BJ (cell line): Measurements from ENCODE around the gene OR9A4. TPM values are rescaled to one million over a fixed set of nuclear protein-coding genes. Genes with fewer than 3 reads are reported as not detected.

Source experiments
- CTCF ChIA-PET: fragments of 350-600 bp; formaldehyde crosslinking; extraction: SDS; loops from one replicate; lab custom pipeline; 2021; ENCODE audit warnings: antibody characterized with exemption, inconsistent platforms; lab: Yijun Ruan, JAX
- POLR2A ChIA-PET: fragments of 300-600 bp; sonication (Branson Sonifier 250); formaldehyde crosslinking; extraction: SDS; loops from one replicate; lab custom pipeline; 2021; ENCODE audit warnings: antibody characterized with exemption; lab: Charles Lee
- DNase-seq: peaks from one replicate; pipeline ENCODE4 v3.0.0-alpha.2; 2011; ENCODE audit warnings: low read depth
- H3K27me3 ChIP-seq: 2 replicates; pipeline ENCODE4 v1.6.0; 2011; ENCODE audit warnings: low read length; ENCODE audit not compliant: control insufficient read depth, insufficient read depth
- H3K36me3 ChIP-seq: 2 replicates; pipeline ENCODE4 v1.5.1; 2011; ENCODE audit warnings: low read length; ENCODE audit not compliant: control insufficient read depth, insufficient read depth
- H3K4me3 ChIP-seq: 2 replicates; pipeline ENCODE4 v1.5.1; 2011; ENCODE audit warnings: low read depth, mild to moderate bottlenecking, control low read depth, low read length
- polyA plus RNA-seq: library from polyadenylated mRNA; depleted of rRNA; stranded (reverse); fragments of >200 nt; gene quantifications from 2 replicates; pipeline ENCODE4 v1.2.3, GENCODE V29; 2011
- TF ChIP-seq, protein P1 (sequence below): IDR thresholded peaks from 2 replicates; pipeline ENCODE4 v1.5.1; 2011; ENCODE audit warnings: low read depth, mild to moderate bottlenecking, control low read depth, inconsistent platforms, low read length, moderate library complexity; ENCODE audit not compliant: insufficient read depth

The OR9A4 gene
- polyA plus RNA-seq, 1 experiment, result not detected

DNA sequence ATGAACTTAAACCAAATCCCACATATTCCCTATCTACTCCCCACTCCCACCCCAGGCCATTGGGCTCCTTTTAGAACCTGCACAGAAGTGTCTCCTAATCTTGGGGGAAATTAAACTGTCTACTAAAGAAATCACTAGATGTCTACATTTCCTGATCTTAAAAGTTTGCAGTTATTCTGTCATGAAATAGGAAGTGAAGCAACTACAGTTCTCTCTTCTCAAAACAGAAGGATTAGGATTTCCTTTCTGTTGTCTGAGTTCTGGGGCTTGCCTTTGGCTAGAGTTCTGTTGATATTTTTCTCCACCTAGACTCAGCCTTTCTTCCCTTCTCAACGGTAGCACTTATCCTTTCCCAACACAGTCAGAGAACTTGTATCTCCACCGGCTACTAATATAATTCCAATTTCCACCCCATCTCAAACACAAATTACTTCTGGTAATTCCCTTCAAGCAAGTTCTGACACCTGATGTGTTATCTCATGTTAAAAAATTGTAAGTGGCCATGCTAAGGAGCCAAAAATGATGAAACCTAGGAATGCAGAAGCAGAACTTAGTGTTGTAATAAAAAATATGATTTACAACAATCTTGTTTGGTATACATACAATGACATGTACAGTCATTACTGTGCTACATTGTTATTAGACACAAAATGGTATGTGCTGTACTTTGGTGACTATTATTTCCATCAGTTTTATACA lies 12.1 kb downstream of the OR9A4 start:
- Histone ChIP-seq H3K4me3 (no peak overlapping the region), H3K36me3 (no peaks in the 10 kb centered on the region), H3K27me3 (no peaks in the 10 kb centered on the region)
- TF ChIP-seq, protein P1, sequence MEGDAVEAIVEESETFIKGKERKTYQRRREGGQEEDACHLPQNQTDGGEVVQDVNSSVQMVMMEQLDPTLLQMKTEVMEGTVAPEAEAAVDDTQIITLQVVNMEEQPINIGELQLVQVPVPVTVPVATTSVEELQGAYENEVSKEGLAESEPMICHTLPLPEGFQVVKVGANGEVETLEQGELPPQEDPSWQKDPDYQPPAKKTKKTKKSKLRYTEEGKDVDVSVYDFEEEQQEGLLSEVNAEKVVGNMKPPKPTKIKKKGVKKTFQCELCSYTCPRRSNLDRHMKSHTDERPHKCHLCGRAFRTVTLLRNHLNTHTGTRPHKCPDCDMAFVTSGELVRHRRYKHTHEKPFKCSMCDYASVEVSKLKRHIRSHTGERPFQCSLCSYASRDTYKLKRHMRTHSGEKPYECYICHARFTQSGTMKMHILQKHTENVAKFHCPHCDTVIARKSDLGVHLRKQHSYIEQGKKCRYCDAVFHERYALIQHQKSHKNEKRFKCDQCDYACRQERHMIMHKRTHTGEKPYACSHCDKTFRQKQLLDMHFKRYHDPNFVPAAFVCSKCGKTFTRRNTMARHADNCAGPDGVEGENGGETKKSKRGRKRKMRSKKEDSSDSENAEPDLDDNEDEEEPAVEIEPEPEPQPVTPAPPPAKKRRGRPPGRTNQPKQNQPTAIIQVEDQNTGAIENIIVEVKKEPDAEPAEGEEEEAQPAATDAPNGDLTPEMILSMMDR, result no peak
- DNase-seq, result no peak
- POLR2A ChIA-PET, result no interaction called here
- CTCF ChIA-PET, result no interaction called here

DNA sequence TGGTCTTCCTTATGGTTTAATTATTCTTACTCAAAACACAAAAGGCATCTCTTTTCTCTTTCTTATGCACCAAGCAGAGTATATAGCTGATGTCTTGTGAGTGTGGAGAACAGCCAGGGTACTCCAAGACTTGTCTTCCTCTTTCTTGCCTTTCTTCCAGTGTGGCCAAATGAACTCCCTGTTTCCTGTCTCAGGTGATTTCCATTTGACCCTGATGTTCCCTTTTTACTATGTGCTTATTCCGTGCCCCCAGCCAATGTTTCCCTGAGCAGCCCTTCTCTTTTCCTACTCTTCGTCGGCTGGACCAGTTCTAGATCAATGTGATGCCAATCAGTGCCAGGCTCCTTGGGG lies 12.6 kb downstream of the OR9A4 start:
- DNase-seq, result no peak
- no peaks in the 10 kb centered on the region for H3K36me3 ChIP-seq
- CTCF ChIA-PET, result no interaction called here
- no peak overlapping the region for H3K4me3 ChIP-seq
- H3K27me3 ChIP-seq, result no peaks in the 10 kb centered on the region
- POLR2A ChIA-PET, result no interaction called here
- TF ChIP-seq, protein P1, result no peak

- CTCF ChIA-PET, result no interaction called here
- Histone ChIP-seq H3K36me3 (no peaks in the 10 kb centered on the region), H3K27me3 (no peaks in the 10 kb centered on the region), H3K4me3 (no peak overlapping the region)
- TF ChIP-seq, protein P1, result no peak
- DNase-seq, result no peak
- POLR2A ChIA-PET, result no interaction called here
Measured at GRCh38 chr7:141930211-141930610, 14.0 kb downstream of the OR9A4 start.

DNA sequence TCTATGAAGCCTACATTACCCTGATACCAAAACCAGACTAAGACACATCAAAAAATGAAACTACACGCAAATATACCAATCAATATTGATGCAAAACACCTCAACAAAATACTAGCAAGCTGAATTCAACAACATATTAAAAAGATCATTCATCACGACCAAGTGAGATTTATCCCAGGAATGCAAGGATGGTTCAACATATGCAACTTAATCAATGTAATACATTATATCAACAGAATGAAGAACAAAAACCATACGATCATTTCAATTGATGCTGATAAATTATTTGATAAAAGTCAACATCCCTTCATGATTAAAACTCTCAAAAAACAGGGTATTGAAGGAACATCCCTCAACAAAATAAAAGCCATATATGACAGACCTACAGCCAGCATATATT lies 24.9 kb downstream of the OR9A4 start:
- no peaks in the 10 kb centered on the region for H3K36me3 ChIP-seq
- ChIA-PET CTCF (no interaction called here), POLR2A (no interaction called here)
- H3K27me3 ChIP-seq, result no peaks in the 10 kb centered on the region
- TF ChIP-seq, protein P1, result no peak
- no peak overlapping the region for H3K4me3 ChIP-seq
- no peak for DNase-seq

GRCh38 chr7:141943846-141944245 lies 27.6 kb downstream of the OR9A4 start:
- ChIA-PET CTCF (no interaction called here), POLR2A (no interaction called here)
- H3K4me3 ChIP-seq, result no peak overlapping the region
- DNase-seq, result no peak
- H3K27me3 ChIP-seq, result no peaks in the 10 kb centered on the region
- no peaks in the 10 kb centered on the region for H3K36me3 ChIP-seq
- TF ChIP-seq, protein P1, result no peak
